OCI-LY1 (cell line): ENCODE results near the gene ANKFN1.

ENCODE experiments used
- CTCF ChIP-seq: fragments of 200-600 bp; sonication (generic), shearing (Covaris generic); IDR thresholded peaks from 2 replicates; pipeline ENCODE4 v1.5.1; 2017; ENCODE audit warnings: mild to moderate bottlenecking, antibody characterized with exemption, low read length, moderate library complexity, mixed read lengths
- EZH2 ChIP-seq: fragments of 200-600 bp; sonication (generic), shearing (Covaris generic); IDR thresholded peaks from 2 replicates; pipeline ENCODE4 v1.8.0; 2017; ENCODE audit warnings: borderline replicate concordance, mixed run types, mild to moderate bottlenecking, antibody characterized with exemption, low read length, moderate library complexity, mixed read lengths

GRCh38 chr17:56150649-56151048 lies 2.6 kb upstream of the ANKFN1 start:
- TF ChIP-seq CTCF: no peak
- TF ChIP-seq EZH2: no peak
